GM12891 (cell line): ENCODE measurements around the gene CTNNA3.

Experiments used
- POLR2A ChIP-seq: IDR thresholded peaks from 2 replicates; pipeline ENCODE4 v1.6.1; 2011; ENCODE audit warnings: low read depth, low read length, control low read depth
- POLR2AphosphoS5 ChIP-seq: IDR thresholded peaks from 2 replicates; pipeline ENCODE4 v1.6.1; 2011; ENCODE audit warnings: low read depth, low read length, control low read depth
- TAF1 ChIP-seq: IDR thresholded peaks from 2 replicates; pipeline ENCODE4 v1.6.1; 2011; ENCODE audit warnings: low read depth, low read length, control low read depth

GRCh38 chr10:66281327-66281726 is 1414.7 kb downstream of the CTNNA3 start:
- no peak for TF ChIP-seq TAF1
- TF ChIP-seq POLR2AphosphoS5: no peak
- TF ChIP-seq POLR2A: no peak
